Endothelial cell (in vitro differentiated cells): ENCODE measurements around the gene SLC44A3. TPM values are rescaled to one million over a fixed set of nuclear protein-coding genes. Genes with fewer than 3 reads are reported as not detected.
A peak's percentile ranks its signal among the peaks of the same experiment; 100 is the strongest.

ENCODE experiments used
- DNase-seq: peaks from one replicate; pipeline ENCODE4 v3.0.0; 2021; ENCODE audit warnings: low spot score
- H3K27ac Mint-ChIP-seq: one replicate; pipeline ENCODE4 v1.8.0; 2021; ENCODE audit warnings: mixed read lengths, inconsistent platforms; ENCODE audit not compliant: unreplicated experiment
- H3K27me3 Mint-ChIP-seq: one replicate; pipeline ENCODE4 v1.8.0; 2021; ENCODE audit warnings: mild to moderate bottlenecking, moderate library complexity, mixed read lengths, inconsistent platforms; ENCODE audit not compliant: unreplicated experiment
- H3K36me3 Mint-ChIP-seq: one replicate; pipeline ENCODE4 v1.8.0; 2021; ENCODE audit warnings: mild to moderate bottlenecking, low read depth, mixed read lengths, inconsistent platforms; ENCODE audit not compliant: unreplicated experiment
- H3K4me1 Mint-ChIP-seq: one replicate; pipeline ENCODE4 v1.8.0; 2021; ENCODE audit warnings: mild to moderate bottlenecking, mixed read lengths, inconsistent platforms; ENCODE audit not compliant: unreplicated experiment
- H3K4me3 Mint-ChIP-seq: one replicate; pipeline ENCODE4 v1.8.0; 2021; ENCODE audit warnings: mild to moderate bottlenecking, mixed read lengths, inconsistent platforms; ENCODE audit not compliant: unreplicated experiment
- H3K9me3 Mint-ChIP-seq: one replicate; pipeline ENCODE4 v1.8.0; 2021; ENCODE audit warnings: mixed read lengths, inconsistent platforms; ENCODE audit not compliant: unreplicated experiment
- total RNA-seq: library from RNA; stranded (reverse); fragmentation: NEBNext Ultra II Directional; extraction: Animal tissue kit (Norgen Biotek cat#: 25700); gene quantifications from one replicate; pipeline ENCODE4 v1.2.1, GENCODE V29; 2021; ENCODE audit not compliant: unreplicated experiment
- TF ChIP-seq, protein P1 (sequence below): fragments of 200-600 bp; sonication (generic); IDR thresholded peaks from one replicate; pipeline ENCODE4 v1.5.0; 2021; ENCODE audit warnings: antibody characterized with exemption; ENCODE audit not compliant: unreplicated experiment

SLC44A3 gene
- total RNA-seq, 1 donor from 2014 or later: 2.7 TPM

DNA sequence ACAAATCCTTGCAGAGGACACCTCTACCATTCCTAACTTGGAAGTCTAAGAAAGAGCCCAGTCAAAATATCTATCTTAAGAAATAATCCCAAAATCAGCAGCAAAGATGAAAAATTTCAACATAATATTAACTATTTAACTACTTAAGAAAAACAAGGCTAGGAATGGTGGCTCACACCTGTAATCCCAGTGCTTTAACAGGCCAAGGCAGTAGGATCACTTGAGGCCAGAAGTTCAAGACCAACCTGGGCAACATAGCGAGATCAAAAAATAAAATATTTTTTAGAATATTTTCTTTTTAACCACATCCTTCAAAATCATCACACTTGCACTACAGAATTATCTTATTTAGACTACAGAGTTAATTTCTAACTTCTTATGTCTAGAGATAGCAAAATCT lies 101.8 kb downstream of the SLC44A3 start:
- H3K4me1 Mint-ChIP-seq: peaks cover 77% of the 10 kb centered on the region
- H3K27me3 Mint-ChIP-seq: peaks cover 19% of the 10 kb centered on the region
- no peak for DNase-seq
- peak overlapping the region; percentile 90 for H3K27ac Mint-ChIP-seq
- H3K36me3 Mint-ChIP-seq: peaks cover 49% of the 10 kb centered on the region
- H3K9me3 Mint-ChIP-seq: no peaks in the 10 kb centered on the region
- peak overlapping the region; percentile 70 for H3K4me3 Mint-ChIP-seq
- TF ChIP-seq, protein P1, sequence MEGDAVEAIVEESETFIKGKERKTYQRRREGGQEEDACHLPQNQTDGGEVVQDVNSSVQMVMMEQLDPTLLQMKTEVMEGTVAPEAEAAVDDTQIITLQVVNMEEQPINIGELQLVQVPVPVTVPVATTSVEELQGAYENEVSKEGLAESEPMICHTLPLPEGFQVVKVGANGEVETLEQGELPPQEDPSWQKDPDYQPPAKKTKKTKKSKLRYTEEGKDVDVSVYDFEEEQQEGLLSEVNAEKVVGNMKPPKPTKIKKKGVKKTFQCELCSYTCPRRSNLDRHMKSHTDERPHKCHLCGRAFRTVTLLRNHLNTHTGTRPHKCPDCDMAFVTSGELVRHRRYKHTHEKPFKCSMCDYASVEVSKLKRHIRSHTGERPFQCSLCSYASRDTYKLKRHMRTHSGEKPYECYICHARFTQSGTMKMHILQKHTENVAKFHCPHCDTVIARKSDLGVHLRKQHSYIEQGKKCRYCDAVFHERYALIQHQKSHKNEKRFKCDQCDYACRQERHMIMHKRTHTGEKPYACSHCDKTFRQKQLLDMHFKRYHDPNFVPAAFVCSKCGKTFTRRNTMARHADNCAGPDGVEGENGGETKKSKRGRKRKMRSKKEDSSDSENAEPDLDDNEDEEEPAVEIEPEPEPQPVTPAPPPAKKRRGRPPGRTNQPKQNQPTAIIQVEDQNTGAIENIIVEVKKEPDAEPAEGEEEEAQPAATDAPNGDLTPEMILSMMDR: no peak

DNA sequence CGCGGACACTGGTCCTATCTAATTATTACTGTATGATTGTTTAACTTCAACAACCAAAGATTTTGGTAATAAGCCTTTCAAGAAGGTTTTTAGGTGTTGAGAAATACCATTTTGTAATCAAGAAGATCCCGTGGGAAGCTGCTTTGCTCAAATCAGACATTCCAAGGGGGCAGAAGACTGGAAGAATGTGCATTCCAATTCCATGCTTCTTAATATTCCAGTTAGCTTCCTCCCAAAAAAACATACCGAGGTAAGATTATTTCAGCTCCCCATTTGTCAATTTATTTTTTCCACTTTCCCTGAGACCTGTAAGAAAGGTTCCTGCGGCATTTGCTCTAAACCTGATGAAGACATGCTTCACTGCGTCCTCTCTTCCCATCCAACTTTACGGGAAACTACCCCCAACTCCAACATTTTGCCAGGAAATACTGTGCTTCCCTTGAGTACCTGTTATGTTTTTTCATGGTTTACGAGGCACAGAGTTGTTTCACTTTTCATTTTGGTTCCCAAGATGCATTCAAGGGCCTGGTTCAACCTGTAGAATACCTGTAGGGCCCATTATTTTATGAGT lies 102.7 kb downstream of the SLC44A3 start:
- no peak for DNase-seq
- peak overlapping the region; percentile 93 for H3K27ac Mint-ChIP-seq
- peaks cover 47% of the 10 kb centered on the region for H3K36me3 Mint-ChIP-seq
- H3K4me1 Mint-ChIP-seq: peaks cover 74% of the 10 kb centered on the region
- no peaks in the 10 kb centered on the region for H3K9me3 Mint-ChIP-seq
- peaks cover 24% of the 10 kb centered on the region for H3K27me3 Mint-ChIP-seq
- TF ChIP-seq, protein P1: no peak
- peak overlapping the region; percentile 100 for H3K4me3 Mint-ChIP-seq

DNA sequence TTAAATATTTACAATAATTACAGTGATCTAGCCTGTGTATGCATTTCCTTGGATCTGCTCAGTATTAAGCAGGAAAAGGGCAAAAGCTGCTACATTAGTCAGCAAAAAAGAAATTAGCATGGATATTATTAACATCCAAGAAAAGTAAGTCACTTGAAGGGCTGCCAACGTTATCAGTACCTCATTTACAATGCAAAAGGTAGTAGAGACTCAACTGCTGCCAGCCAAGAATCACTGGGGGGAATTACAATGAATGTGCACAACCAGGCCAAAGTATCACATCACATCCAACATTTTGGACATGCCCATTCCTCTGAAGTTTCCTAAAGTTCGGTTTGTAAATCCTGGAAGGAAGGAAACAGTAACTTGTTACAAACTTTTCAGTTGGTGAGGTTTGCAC lies 104.8 kb downstream of the SLC44A3 start:
- Mint-ChIP-seq H3K27me3 (peaks cover 26% of the 10 kb centered on the region), H3K4me1 (peaks cover 77% of the 10 kb centered on the region), H3K27ac (peak overlapping the region; percentile 100), H3K36me3 (peaks cover 36% of the 10 kb centered on the region), H3K4me3 (peak overlapping the region; percentile 100), H3K9me3 (no peaks in the 10 kb centered on the region)
- TF ChIP-seq, protein P1: no peak
- no peak for DNase-seq

DNA sequence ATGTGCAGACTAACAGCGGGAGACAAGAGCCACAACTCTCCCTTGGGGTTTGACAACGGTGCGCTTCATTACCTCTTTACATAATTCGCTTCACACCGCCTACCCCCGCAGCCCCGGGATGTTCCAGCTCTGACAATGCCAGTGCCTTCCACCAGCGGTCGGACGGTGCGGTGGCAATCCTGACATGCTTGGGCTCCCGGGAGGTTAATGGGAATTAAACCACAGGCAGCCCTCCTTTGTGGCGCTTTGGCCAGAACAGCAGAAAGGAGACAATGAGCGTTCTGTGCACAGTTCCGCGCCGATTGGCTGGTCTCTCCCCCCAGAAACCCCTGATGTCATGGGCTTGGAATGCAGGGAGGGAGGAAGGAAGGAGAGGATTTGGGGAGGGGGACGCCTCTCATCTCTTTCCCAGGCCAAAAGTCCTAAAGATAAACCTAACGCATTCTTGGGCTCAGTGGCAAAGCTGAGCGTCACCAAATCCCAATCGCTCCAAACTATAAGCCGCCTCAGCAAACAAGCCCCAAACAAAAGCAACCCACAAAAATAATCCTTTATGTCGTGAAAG lies 105.5 kb downstream of the SLC44A3 start:
- peak overlapping the region; percentile 100 for H3K4me3 Mint-ChIP-seq
- no peaks in the 10 kb centered on the region for H3K9me3 Mint-ChIP-seq
- peaks cover 77% of the 10 kb centered on the region for H3K4me1 Mint-ChIP-seq
- H3K27ac Mint-ChIP-seq: peak overlapping the region; percentile 100
- H3K27me3 Mint-ChIP-seq: peaks cover 26% of the 10 kb centered on the region
- peaks cover 34% of the 10 kb centered on the region for H3K36me3 Mint-ChIP-seq
- TF ChIP-seq, protein P1: no peak
- DNase-seq: peak; percentile 78
